HL-60 (cell line): ENCODE data around the gene ARRDC4.

Experiments
- GABPA ChIP-seq: IDR thresholded peaks from 2 replicates; pipeline ENCODE4 v1.6.1; 2012; ENCODE audit warnings: low read depth
- POLR2AphosphoS5 ChIP-seq: IDR thresholded peaks from 2 replicates; pipeline ENCODE4 v1.6.1; 2012; ENCODE audit warnings: low read depth
- SPI1 ChIP-seq: IDR thresholded peaks from 2 replicates; pipeline ENCODE4 v1.6.1; 2012; ENCODE audit warnings: low read depth, mild to moderate bottlenecking, borderline replicate concordance
- TF ChIP-seq, protein P1 (sequence below): IDR thresholded peaks from one replicate; pipeline ENCODE4 v1.5.1; 2011; ENCODE audit warnings: low read length, control low read depth, inconsistent platforms; ENCODE audit not compliant: insufficient read depth
- TF ChIP-seq, protein P2 (sequence below): IDR thresholded peaks from 2 replicates; pipeline ENCODE4 v1.6.1; 2012; ENCODE audit warnings: low read depth; ENCODE audit not compliant: insufficient replicate concordance

DNA sequence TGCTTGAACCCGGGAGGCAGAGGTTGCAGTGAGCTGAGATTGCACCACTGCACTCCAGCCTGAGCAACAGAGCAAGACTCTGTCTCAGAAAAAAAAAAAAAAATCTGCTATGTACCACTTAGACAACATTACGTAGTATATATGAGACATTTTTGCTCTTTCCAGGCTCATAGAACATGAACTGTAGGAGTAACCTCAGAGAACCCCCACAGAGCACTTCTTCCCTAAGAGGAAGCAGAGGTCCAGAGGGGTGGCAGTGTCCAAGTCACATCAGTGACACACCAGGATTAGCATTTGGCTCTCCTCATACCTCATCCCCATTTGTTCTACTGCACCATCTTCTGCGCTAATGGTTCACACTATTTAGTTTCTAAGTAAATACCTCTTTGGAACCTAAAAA, 33.7 kb downstream of the ARRDC4 start:
- TF ChIP-seq, protein P1, sequence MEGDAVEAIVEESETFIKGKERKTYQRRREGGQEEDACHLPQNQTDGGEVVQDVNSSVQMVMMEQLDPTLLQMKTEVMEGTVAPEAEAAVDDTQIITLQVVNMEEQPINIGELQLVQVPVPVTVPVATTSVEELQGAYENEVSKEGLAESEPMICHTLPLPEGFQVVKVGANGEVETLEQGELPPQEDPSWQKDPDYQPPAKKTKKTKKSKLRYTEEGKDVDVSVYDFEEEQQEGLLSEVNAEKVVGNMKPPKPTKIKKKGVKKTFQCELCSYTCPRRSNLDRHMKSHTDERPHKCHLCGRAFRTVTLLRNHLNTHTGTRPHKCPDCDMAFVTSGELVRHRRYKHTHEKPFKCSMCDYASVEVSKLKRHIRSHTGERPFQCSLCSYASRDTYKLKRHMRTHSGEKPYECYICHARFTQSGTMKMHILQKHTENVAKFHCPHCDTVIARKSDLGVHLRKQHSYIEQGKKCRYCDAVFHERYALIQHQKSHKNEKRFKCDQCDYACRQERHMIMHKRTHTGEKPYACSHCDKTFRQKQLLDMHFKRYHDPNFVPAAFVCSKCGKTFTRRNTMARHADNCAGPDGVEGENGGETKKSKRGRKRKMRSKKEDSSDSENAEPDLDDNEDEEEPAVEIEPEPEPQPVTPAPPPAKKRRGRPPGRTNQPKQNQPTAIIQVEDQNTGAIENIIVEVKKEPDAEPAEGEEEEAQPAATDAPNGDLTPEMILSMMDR, result no peak
- TF ChIP-seq, protein P2, sequence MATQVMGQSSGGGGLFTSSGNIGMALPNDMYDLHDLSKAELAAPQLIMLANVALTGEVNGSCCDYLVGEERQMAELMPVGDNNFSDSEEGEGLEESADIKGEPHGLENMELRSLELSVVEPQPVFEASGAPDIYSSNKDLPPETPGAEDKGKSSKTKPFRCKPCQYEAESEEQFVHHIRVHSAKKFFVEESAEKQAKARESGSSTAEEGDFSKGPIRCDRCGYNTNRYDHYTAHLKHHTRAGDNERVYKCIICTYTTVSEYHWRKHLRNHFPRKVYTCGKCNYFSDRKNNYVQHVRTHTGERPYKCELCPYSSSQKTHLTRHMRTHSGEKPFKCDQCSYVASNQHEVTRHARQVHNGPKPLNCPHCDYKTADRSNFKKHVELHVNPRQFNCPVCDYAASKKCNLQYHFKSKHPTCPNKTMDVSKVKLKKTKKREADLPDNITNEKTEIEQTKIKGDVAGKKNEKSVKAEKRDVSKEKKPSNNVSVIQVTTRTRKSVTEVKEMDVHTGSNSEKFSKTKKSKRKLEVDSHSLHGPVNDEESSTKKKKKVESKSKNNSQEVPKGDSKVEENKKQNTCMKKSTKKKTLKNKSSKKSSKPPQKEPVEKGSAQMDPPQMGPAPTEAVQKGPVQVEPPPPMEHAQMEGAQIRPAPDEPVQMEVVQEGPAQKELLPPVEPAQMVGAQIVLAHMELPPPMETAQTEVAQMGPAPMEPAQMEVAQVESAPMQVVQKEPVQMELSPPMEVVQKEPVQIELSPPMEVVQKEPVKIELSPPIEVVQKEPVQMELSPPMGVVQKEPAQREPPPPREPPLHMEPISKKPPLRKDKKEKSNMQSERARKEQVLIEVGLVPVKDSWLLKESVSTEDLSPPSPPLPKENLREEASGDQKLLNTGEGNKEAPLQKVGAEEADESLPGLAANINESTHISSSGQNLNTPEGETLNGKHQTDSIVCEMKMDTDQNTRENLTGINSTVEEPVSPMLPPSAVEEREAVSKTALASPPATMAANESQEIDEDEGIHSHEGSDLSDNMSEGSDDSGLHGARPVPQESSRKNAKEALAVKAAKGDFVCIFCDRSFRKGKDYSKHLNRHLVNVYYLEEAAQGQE, result no peak
- TF ChIP-seq POLR2AphosphoS5 (no peak), SPI1 (no peak), GABPA (no peak)
